ENCODE results near the gene TMEM108. TPM values are rescaled to one million over a fixed set of nuclear protein-coding genes. Genes with fewer than 3 reads are reported as not detected.

The TMEM108 gene
- total and polyA plus RNA-seq, 10 of the 15 experiments (the other 5 are each of a cell fraction or from before 2014, with no cell fraction given): 0.02 to 0.58 (median 0.12) TPM; not detected in 5

- H3K27ac ChIP-seq (ENCODE audit: control insufficient read depth, insufficient read depth): no peak overlapping the region
- H3K27me3 ChIP-seq (replicated peaks in 1 of 2; ENCODE audit: control insufficient read depth in 2 of 2, insufficient read depth in 2 of 2, low read length in 1 of 2): no peaks in the 10 kb centered on the region; a peak in 1 of 4 replicates
- H3K4me3 ChIP-seq: no peak overlapping the region
- ChIA-PET RAD21 (ENCODE audit: unreplicated experiment) (interaction anchor here (1.2 kb wide), 1 partner anchor 328 kb away, joined by 5 read pairs; no protein-coding TSS in a partner anchor), POLR2A (no interaction called here), SMC1A (ENCODE audit: uncharacterized antibody, unreplicated experiment) (no interaction called here), CTCF (interaction anchor here (0.6 kb wide), 3 partner anchors 109 to 122 kb away, joined by 3 to 6 read pairs (median 3); no protein-coding TSS in a partner anchor)
- WGBS (ENCODE audit: insufficient coverage, insufficient replicate concordance, low lambda C conversion rate, missing lambda C conversion rate): 31% methylated on average over 9 of the region's 9 CpGs
- no peak for FAIRE-seq
- no TSS peak for BruUV-seq (replicated peaks)
- no peak for ATAC-seq
- intact Hi-C loops (cut with micrococcal nuclease; ENCODE audit: unreplicated experiment) (no loop called here), in situ Hi-C loops (cut with MboI) (no loop called here)
- H3K4me1 ChIP-seq (ENCODE audit: control insufficient read depth, insufficient read depth, low read length): no peaks in the 10 kb centered on the region
- no peak overlapping the region for H3K9ac ChIP-seq (ENCODE audit: control insufficient read depth, insufficient read depth, low read length)
- no peaks in the 10 kb centered on the region for H3K79me2 ChIP-seq (ENCODE audit: control insufficient read depth, insufficient read depth, low read length)
- H3K9me3 ChIP-seq (replicated peaks; ENCODE audit: control insufficient read depth, insufficient read depth, low read length): no peaks in the 10 kb centered on the region
- no peak for DNase-seq (ENCODE audit: low read depth, low spot score)
- H3K36me3 ChIP-seq (ENCODE audit: control insufficient read depth in 2 of 2, insufficient read depth in 2 of 2, low read length in 1 of 2): no peaks in the 10 kb centered on the region
- H3K4me2 ChIP-seq (ENCODE audit: control insufficient read depth, insufficient read depth): no peak overlapping the region
- peaks cover 2% of the 10 kb centered on the region; the same call in 1 of the 2 replicates for H4K20me1 ChIP-seq (ENCODE audit: control insufficient read depth, insufficient read depth)
- no peak overlapping the region for H2AFZ ChIP-seq (ENCODE audit: control insufficient read depth, low read depth, low read length)
- TF ChIP-seq BMI1 (IDR thresholded peaks at IDR 0.05; ENCODE audit: borderline replicate concordance) (no peak), YY1 (IDR thresholded peaks at IDR 0.05; ENCODE audit: low read depth, low read length) (no peak), RAD51 (IDR thresholded peaks at IDR 0.05) (no peak), RBBP5 (conservative IDR thresholded peaks at IDR 0.05) (no peak), PBX3 (IDR thresholded peaks at IDR 0.05; ENCODE audit: insufficient replicate concordance, low read depth, low read length) (no peak), POLR2AphosphoS5 (IDR thresholded peaks at IDR 0.05; ENCODE audit: low read length) (no peak), CEBPB (IDR thresholded peaks at IDR 0.05; ENCODE audit: borderline replicate concordance in 1 of 2, low read depth in 2 of 2, low read length in 2 of 2) (no peak), E2F4 (IDR thresholded peaks at IDR 0.05; ENCODE audit: low read depth, low read length) (no peak), PKNOX1 (IDR thresholded peaks at IDR 0.05) (no peak), CTCF (IDR thresholded peaks at IDR 0.05 in 2 of 3, conservative IDR thresholded peaks at IDR 0.05 in 1 of 3; ENCODE audit: control insufficient read depth in 2 of 3, extremely low read depth in 1 of 3, insufficient read depth in 1 of 3, low read depth in 3 of 3, low read length in 3 of 3) (no peak), BHLHE40 (IDR thresholded peaks at IDR 0.05; ENCODE audit: borderline replicate concordance in 1 of 2, low read depth in 2 of 2, low read length in 1 of 2) (no peak), ZZZ3 (IDR thresholded peaks at IDR 0.05; ENCODE audit: control insufficient read depth, insufficient read length, low read depth) (no peak), HSF1 (IDR thresholded peaks at IDR 0.05; ENCODE audit: low read depth, low read length) (no peak), MAX (IDR thresholded peaks at IDR 0.05; ENCODE audit: low read depth, low read length) (no peak)
These were observed 330.9 kb downstream of the TMEM108 start for GRCh38 chr3:133369068-133369440.

Data from GM12878 (cell line).